Activated naive CD4-positive, alpha-beta T cell treated with anti-CD3 and anti-CD28 coated beads for 36 hours (primary cell): ENCODE results near the gene FAM13C. TPM values are rescaled to one million over a fixed set of nuclear protein-coding genes. Genes with fewer than 3 reads are reported as not detected.
A peak's percentile ranks its signal among the peaks of the same experiment; 100 is the strongest.

Experiments
- CTCF ChIA-PET: fragments of 350-600 bp; sonication (Branson Sonifier 250); formaldehyde crosslinking; loops from one replicate; lab custom pipeline; 2021; ENCODE audit warnings: antibody characterized with exemption; lab: Charles Lee
- DNase-seq: peaks from one replicate; pipeline ENCODE4 v3.0.0-alpha.2; 2020
- H3K27ac Mint-ChIP-seq: one replicate; pipeline ENCODE4 v1.8.0; 2021; ENCODE audit warnings: mild to moderate bottlenecking, mixed read lengths
- H3K27me3 Mint-ChIP-seq: one replicate; pipeline ENCODE4 v1.8.0; 2021; ENCODE audit warnings: low read depth, mixed read lengths
- H3K36me3 Mint-ChIP-seq: one replicate; pipeline ENCODE4 v1.8.0; 2021; ENCODE audit warnings: low read depth, mixed read lengths
- H3K4me1 Mint-ChIP-seq: one replicate; pipeline ENCODE4 v1.8.0; 2021; ENCODE audit warnings: low read depth, mixed read lengths
- H3K4me3 Mint-ChIP-seq: one replicate; pipeline ENCODE4 v1.8.0; 2021; ENCODE audit warnings: mild to moderate bottlenecking, moderate library complexity, mixed read lengths
- H3K9me3 Mint-ChIP-seq: one replicate; pipeline ENCODE4 v1.8.0; 2021; ENCODE audit warnings: mixed read lengths
- intact Hi-C: fragments of 100-400 bp; cut with micrococcal nuclease; formaldehyde crosslinking; loops from one replicate; pipeline ENCODE4 v1.15.1; 2023
- total RNA-seq, 2 experiments: library from RNA; stranded (reverse); gene quantifications; one replicate each; pipeline ENCODE4 v1.2.3, GENCODE V29; 2021

FAM13C gene
- total RNA-seq, 2 experiments from 2014 or later, result not detected

DNA sequence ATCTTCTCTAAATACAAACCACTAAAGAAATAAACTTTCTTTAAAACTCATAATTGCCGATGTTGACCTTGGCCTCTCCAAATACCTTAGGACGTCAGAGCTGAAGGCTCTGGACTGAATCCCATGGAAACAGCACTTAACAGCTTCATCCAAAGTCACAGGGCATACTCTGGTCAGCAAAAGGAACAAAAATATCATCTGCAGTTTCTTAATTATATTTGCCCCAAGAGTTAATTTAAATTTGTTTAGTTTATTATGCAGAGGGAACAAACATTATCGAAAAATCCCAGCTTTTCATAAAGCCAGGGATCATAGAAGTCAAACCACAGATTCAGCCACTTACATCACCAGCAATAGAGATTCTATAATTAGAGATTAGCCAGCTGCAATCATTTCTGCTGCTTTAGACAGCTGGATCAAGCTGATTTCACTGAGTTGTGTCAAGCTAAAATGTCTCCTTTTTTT, 20.5 kb upstream of the FAM13C start:
- intact Hi-C loops, result no loop called here
- Mint-ChIP-seq H3K4me3 (no peak overlapping the region), H3K4me1 (no peaks in the 10 kb centered on the region), H3K27me3 (peaks cover 2% of the 10 kb centered on the region), H3K27ac (no peak overlapping the region), H3K9me3 (no peaks in the 10 kb centered on the region), H3K36me3 (no peaks in the 10 kb centered on the region)
- no peak for DNase-seq
- CTCF ChIA-PET, result no interaction called here

DNA sequence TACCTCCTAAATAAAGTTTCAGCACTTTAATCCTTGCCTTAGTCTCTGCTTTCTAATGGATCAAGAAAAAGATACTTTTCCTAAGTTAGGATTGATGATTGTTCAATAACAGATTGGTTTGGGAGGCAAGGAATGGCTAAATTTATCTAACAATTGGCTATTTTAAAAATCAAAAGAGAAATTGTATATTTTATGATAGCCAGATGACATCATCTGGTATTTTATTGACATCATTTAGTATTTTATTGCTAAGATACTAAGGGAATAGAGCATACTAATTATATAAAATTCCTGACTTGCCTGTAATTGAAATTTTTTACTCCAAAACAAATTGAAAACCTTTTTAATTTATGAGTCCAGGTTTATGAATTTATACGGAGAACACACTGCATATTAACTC, 19.3 kb upstream of the FAM13C start:
- Mint-ChIP-seq H3K4me3 (no peak overlapping the region), H3K27me3 (peaks cover 2% of the 10 kb centered on the region), H3K4me1 (no peaks in the 10 kb centered on the region), H3K36me3 (no peaks in the 10 kb centered on the region), H3K27ac (no peak overlapping the region), H3K9me3 (no peaks in the 10 kb centered on the region)
- CTCF ChIA-PET, result no interaction called here
- intact Hi-C loops, result no loop called here
- no peak for DNase-seq

GRCh38 chr10:59376846-59377245, 14.5 kb upstream of the FAM13C start:
- Mint-ChIP-seq H3K36me3 (no peaks in the 10 kb centered on the region), H3K4me1 (no peaks in the 10 kb centered on the region), H3K4me3 (no peak overlapping the region), H3K27me3 (peaks cover 2% of the 10 kb centered on the region), H3K27ac (no peak overlapping the region), H3K9me3 (no peaks in the 10 kb centered on the region)
- intact Hi-C loops, result no loop called here
- CTCF ChIA-PET, result no interaction called here
- DNase-seq, result no peak

- intact Hi-C loops, result no loop called here
- no peaks in the 10 kb centered on the region for H3K9me3 Mint-ChIP-seq
- no peak overlapping the region for H3K4me3 Mint-ChIP-seq
- CTCF ChIA-PET, result no interaction called here
- no peak overlapping the region for H3K27ac Mint-ChIP-seq
- H3K4me1 Mint-ChIP-seq, result no peaks in the 10 kb centered on the region
- H3K27me3 Mint-ChIP-seq, result peaks cover 2% of the 10 kb centered on the region
- no peaks in the 10 kb centered on the region for H3K36me3 Mint-ChIP-seq
- no peak for DNase-seq
Measured at GRCh38 chr10:59375990-59376389, 13.6 kb upstream of the FAM13C start.

DNA sequence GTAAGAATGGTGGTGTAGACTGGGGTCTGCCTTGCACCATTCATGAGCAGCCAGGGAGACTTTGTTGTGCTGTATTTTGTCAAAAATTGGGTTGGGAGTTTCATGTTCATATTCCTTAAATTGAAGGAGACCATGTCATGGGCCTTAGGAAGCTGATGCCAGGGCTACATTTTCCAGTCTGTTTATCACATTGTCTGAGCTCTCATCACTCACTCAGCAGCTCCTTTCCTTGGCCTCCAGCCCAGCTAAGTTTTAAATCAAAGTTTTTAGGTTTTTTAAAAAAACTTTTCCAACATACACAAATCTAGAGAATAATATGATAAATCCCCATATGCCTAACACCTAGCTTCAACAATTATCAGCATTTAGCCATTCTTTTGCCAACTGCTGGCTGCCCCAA, 12.6 kb upstream of the FAM13C start:
- Mint-ChIP-seq H3K4me1 (no peaks in the 10 kb centered on the region), H3K4me3 (no peak overlapping the region), H3K27me3 (peaks cover 2% of the 10 kb centered on the region), H3K27ac (no peak overlapping the region), H3K9me3 (no peaks in the 10 kb centered on the region), H3K36me3 (no peaks in the 10 kb centered on the region)
- DNase-seq, result no peak
- intact Hi-C loops, result no loop called here
- CTCF ChIA-PET, result no interaction called here

GRCh38 chr10:59373071-59373470, 10.7 kb upstream of the FAM13C start:
- Mint-ChIP-seq H3K4me3 (no peak overlapping the region), H3K36me3 (no peaks in the 10 kb centered on the region), H3K4me1 (no peaks in the 10 kb centered on the region), H3K9me3 (no peaks in the 10 kb centered on the region), H3K27ac (no peak overlapping the region), H3K27me3 (peaks cover 6% of the 10 kb centered on the region)
- intact Hi-C loops, result no loop called here
- DNase-seq, result no peak
- CTCF ChIA-PET, result interaction anchor here (0.6 kb wide), 1 partner anchor 1521 kb away, joined by 3 read pairs; no protein-coding TSS in a partner anchor

DNA sequence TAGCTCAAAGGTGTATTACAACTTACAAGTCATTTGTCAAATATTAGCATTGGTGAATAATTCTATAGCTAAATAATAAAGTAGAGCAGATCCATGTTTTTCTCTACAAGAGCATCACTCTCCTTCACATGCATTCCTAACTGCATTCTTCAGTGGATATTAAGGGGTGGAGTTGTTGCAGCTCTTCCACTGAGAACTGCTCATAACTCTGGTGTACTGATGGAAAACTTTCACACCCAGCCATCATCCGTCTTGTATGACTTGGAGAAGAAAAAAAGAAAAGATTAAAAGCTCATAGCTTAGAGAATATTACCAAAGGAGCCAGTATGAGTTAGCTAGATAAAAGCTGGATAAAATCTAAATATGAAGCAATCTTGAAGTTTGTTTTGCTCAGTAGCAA, 10.2 kb upstream of the FAM13C start:
- Mint-ChIP-seq H3K36me3 (no peaks in the 10 kb centered on the region), H3K27ac (no peak overlapping the region), H3K9me3 (no peaks in the 10 kb centered on the region), H3K4me1 (no peaks in the 10 kb centered on the region), H3K4me3 (no peak overlapping the region), H3K27me3 (peaks cover 6% of the 10 kb centered on the region)
- CTCF ChIA-PET, result interaction anchor here (0.6 kb wide), 1 partner anchor 1520 kb away, joined by 3 read pairs; no protein-coding TSS in a partner anchor
- DNase-seq, result no peak
- intact Hi-C loops, result no loop called here

DNA sequence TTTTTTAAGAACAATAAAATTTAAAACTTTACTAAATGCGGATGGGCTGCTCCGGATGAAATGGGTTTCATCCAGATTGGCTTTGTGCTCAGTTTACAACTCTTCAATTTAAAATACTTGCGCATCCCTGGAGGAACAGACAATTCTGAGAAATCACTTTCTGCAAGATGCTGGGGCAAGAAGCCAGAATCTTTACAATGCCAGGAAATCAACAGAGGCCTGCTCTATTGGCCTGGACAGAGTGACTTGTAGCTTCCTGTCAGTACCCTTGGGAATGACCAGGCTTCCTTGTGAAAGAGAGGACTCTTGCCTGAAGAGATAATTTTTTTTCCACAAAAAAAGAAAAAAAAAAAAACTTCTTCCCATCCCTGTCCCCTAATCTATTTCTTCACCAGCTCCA, 3.9 kb upstream of the FAM13C start:
- CTCF ChIA-PET, result no interaction called here
- peaks cover 11% of the 10 kb centered on the region for H3K4me1 Mint-ChIP-seq
- H3K27ac Mint-ChIP-seq, result no peak overlapping the region
- intact Hi-C loops, result no loop called here
- peaks cover 24% of the 10 kb centered on the region for H3K27me3 Mint-ChIP-seq
- no peaks in the 10 kb centered on the region for H3K36me3 Mint-ChIP-seq
- no peak overlapping the region for H3K4me3 Mint-ChIP-seq
- DNase-seq, result no peak
- no peaks in the 10 kb centered on the region for H3K9me3 Mint-ChIP-seq

GRCh38 chr10:59363446-59363958, 1.2 kb upstream of the FAM13C start:
- CTCF ChIA-PET, result no interaction called here
- Mint-ChIP-seq H3K4me3 (no peak overlapping the region), H3K27me3 (peaks cover 30% of the 10 kb centered on the region), H3K27ac (no peak overlapping the region), H3K36me3 (no peaks in the 10 kb centered on the region), H3K9me3 (no peaks in the 10 kb centered on the region), H3K4me1 (peaks cover 11% of the 10 kb centered on the region)
- intact Hi-C loops, result no loop called here
- DNase-seq, result no peak

- intact Hi-C loops, result no loop called here
- Mint-ChIP-seq H3K27ac (no peak overlapping the region), H3K36me3 (no peaks in the 10 kb centered on the region), H3K9me3 (no peaks in the 10 kb centered on the region), H3K4me3 (peak overlapping the region; percentile 19), H3K27me3 (peaks cover 30% of the 10 kb centered on the region), H3K4me1 (peaks cover 11% of the 10 kb centered on the region)
- CTCF ChIA-PET, result no interaction called here
- no peak for DNase-seq
Measured at GRCh38 chr10:59362959-59363381, 621 bp upstream of the FAM13C start.

DNA sequence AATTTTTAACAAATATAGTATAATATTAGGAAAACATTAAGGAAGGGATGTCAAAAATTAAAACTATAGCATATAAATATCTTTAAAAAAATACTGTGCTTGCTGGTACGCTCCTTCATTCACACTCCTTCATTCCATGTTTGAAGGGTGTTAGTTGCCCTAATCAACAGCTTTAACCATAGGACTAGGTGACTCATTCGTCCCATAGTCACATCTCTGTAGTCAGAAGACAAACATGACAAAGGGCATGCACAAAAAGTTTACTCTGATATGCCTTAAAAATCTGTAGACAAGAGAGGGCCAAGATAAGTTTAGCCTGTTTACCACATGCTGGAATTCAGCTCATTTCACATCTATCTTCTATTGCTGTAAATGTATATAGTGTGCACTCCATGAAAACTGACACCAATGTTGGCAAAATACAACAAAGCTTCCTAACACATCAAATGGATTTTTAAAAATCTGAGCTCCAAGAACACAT, 646 bp downstream of the FAM13C start:
- H3K27ac Mint-ChIP-seq, result no peak overlapping the region

GRCh38 chr10:59360605-59361405, 1.5 kb downstream of the FAM13C start:
- no peaks in the 10 kb centered on the region for H3K9me3 Mint-ChIP-seq
- H3K4me3 Mint-ChIP-seq, result no peak overlapping the region
- no peaks in the 10 kb centered on the region for H3K36me3 Mint-ChIP-seq
- peaks cover 11% of the 10 kb centered on the region for H3K4me1 Mint-ChIP-seq
- H3K27me3 Mint-ChIP-seq, result peaks cover 30% of the 10 kb centered on the region
- no peak overlapping the region for H3K27ac Mint-ChIP-seq
- CTCF ChIA-PET, result no interaction called here
- no peak for DNase-seq
- intact Hi-C loops, result no loop called here

More for the DNA sequence above, 646 bp downstream of the FAM13C start:
- Mint-ChIP-seq H3K9me3 (no peaks in the 10 kb centered on the region), H3K4me1 (peaks cover 11% of the 10 kb centered on the region), H3K27me3 (peaks cover 30% of the 10 kb centered on the region), H3K4me3 (no peak overlapping the region), H3K36me3 (no peaks in the 10 kb centered on the region)
- CTCF ChIA-PET, result no interaction called here
- DNase-seq, result no peak
- intact Hi-C loops, result no loop called here

- H3K4me3 Mint-ChIP-seq, result no peak overlapping the region
- no peak for DNase-seq
- CTCF ChIA-PET, result no interaction called here
- H3K27ac Mint-ChIP-seq, result no peak overlapping the region
- H3K4me1 Mint-ChIP-seq, result peaks cover 11% of the 10 kb centered on the region
- peaks cover 22% of the 10 kb centered on the region for H3K27me3 Mint-ChIP-seq
- no peaks in the 10 kb centered on the region for H3K36me3 Mint-ChIP-seq
- intact Hi-C loops, result no loop called here
- H3K9me3 Mint-ChIP-seq, result no peaks in the 10 kb centered on the region
Measured at GRCh38 chr10:59358576-59358975, 3.8 kb downstream of the FAM13C start.
